Measurements from ENCODE around the gene SPHKAP.
"Not testable (repeated sequence)": the region's sequence is repeated elsewhere in the genome, so short reads cannot be mapped to it uniquely, and the experiment has no call there.

The SPHKAP gene

GRCh38 chr2:228023619-228024018 is 157.9 kb downstream of the SPHKAP start:
- DNase-seq (ENCODE audit: low read depth): no peak

GRCh38 chr2:228018311-228018710 is 163.2 kb downstream of the SPHKAP start:
- no peak for DNase-seq (ENCODE audit: low read depth)

GRCh38 chr2:228017784-228018183 is 163.7 kb downstream of the SPHKAP start:
- no peak for DNase-seq (ENCODE audit: low read depth)

- DNase-seq (ENCODE audit: low read depth): no peak
These were observed 165.1 kb downstream of the SPHKAP start for GRCh38 chr2:228016402-228016801.

- no peak for DNase-seq (ENCODE audit: low read depth)
These were observed 165.7 kb downstream of the SPHKAP start for GRCh38 chr2:228015741-228016140.

GRCh38 chr2:227996366-227996765 is 185.1 kb downstream of the SPHKAP start:
- DNase-seq (ENCODE audit: low read depth): no peak

- no peak for DNase-seq (ENCODE audit: low read depth)
These were observed 190.6 kb downstream of the SPHKAP start for GRCh38 chr2:227990937-227991336.

GRCh38 chr2:227973241-227973640 is 208.2 kb downstream of the SPHKAP start:
- DNase-seq (ENCODE audit: low read depth): no peak

- no peak for DNase-seq (ENCODE audit: low read depth)
These were observed 209.8 kb downstream of the SPHKAP start for GRCh38 chr2:227971619-227972230.

GRCh38 chr2:227960317-227960716 is 221.2 kb downstream of the SPHKAP start:
- DNase-seq (ENCODE audit: low read depth): no peak

GRCh38 chr2:227942965-227943364 is 238.5 kb downstream of the SPHKAP start:
- no peak for DNase-seq (ENCODE audit: low read depth)

GRCh38 chr2:227942021-227942420 is 239.5 kb downstream of the SPHKAP start:
- DNase-seq (ENCODE audit: low read depth): peak; percentile 12

GRCh38 chr2:227939271-227940027 is 242.0 kb downstream of the SPHKAP start:
- peak; percentile 56 for DNase-seq (ENCODE audit: low read depth)

GRCh38 chr2:227936249-227936648 is 245.2 kb downstream of the SPHKAP start:
- DNase-seq (ENCODE audit: low read depth): not testable (repeated sequence)

GRCh38 chr2:227933884-227934283 is 247.6 kb downstream of the SPHKAP start:
- no peak for DNase-seq (ENCODE audit: low read depth)

GRCh38 chr2:227932403-227932802 is 249.1 kb downstream of the SPHKAP start:
- DNase-seq (ENCODE audit: low read depth): no peak

GRCh38 chr2:227932001-227932400 is 249.5 kb downstream of the SPHKAP start:
- DNase-seq (ENCODE audit: low read depth): no peak
